SU-DHL-6 (cell line): Measurements from ENCODE around the gene YLPM1.

Source experiments
- CTCF ChIP-seq: fragments of 200-600 bp; sonication (generic); IDR thresholded peaks from one replicate; pipeline ENCODE4 v1.5.1; 2017; ENCODE audit warnings: antibody characterized with exemption, mild to moderate bottlenecking, low read length, moderate library complexity; ENCODE audit not compliant: insufficient read depth, poor library complexity, severe bottlenecking
- EZH2phosphoT487 ChIP-seq: fragments of 200-600 bp; sonication (generic), shearing (Covaris generic); conservative IDR thresholded peaks from 2 replicates; pipeline ENCODE4 v1.6.1; 2018; ENCODE audit warnings: mild to moderate bottlenecking, antibody characterized with exemption, low read length, moderate library complexity, mixed read lengths

GRCh38 chr14:74858022-74858421, 94.9 kb downstream of the YLPM1 start:
- no peak for TF ChIP-seq CTCF
- TF ChIP-seq EZH2phosphoT487, result no peak
